Measurements from ENCODE around the gene DNAH14. TPM values are rescaled to one million over a fixed set of nuclear protein-coding genes. Genes with fewer than 3 reads are reported as not detected.

The DNAH14 gene
- total and polyA plus RNA-seq, 12 donors, result 7.6 to 25.3 (median 16.5) TPM

DNA sequence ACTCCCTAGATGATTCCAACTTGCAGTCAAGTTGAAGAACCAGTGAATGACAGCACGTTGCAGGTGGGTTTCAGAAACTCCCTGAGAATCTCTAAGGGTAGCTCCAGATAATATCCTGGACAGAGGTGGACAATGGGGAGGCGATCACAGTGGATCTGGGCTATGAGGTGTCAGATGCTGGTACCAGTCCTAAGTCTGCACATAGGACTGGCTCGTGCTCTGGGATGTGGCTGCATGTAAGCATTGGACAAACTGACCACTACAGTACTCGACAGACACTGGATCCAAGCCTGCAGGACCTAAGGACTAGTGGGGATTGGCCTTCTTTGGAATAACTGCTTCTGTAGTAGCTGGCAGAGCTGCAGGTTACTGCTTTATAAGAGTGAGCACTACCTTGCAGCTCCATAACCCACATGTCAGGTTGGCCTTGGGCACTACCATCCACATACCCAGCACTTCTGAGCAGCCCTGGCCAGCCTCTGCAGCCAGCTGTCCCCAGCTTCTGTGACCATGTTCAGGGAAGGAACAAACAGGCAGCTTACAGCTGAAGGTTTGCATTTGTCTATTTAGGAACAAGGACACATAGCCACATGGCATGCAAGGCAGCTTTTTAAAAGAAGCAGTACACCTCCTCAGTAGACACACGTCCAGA, 33.2 kb upstream of the DNAH14 start:
- H3K4me3 ChIP-seq, result no peak overlapping the region
- no peak for DNase-seq
- 87 to 93% (median 90%) methylated on average over 4 to 5 of the region's 5 CpGs for WGBS, 4 donors
- H3K4me1 ChIP-seq (replicated peaks in 1 of 2), result no peaks in the 10 kb centered on the region
- no peak overlapping the region for H3K27ac ChIP-seq
- intact Hi-C loops (cut with DNase I), result no loop called here
- TF ChIP-seq POLR2A (IDR thresholded peaks at IDR 0.05), result no peak
- TF ChIP-seq, protein P1, sequence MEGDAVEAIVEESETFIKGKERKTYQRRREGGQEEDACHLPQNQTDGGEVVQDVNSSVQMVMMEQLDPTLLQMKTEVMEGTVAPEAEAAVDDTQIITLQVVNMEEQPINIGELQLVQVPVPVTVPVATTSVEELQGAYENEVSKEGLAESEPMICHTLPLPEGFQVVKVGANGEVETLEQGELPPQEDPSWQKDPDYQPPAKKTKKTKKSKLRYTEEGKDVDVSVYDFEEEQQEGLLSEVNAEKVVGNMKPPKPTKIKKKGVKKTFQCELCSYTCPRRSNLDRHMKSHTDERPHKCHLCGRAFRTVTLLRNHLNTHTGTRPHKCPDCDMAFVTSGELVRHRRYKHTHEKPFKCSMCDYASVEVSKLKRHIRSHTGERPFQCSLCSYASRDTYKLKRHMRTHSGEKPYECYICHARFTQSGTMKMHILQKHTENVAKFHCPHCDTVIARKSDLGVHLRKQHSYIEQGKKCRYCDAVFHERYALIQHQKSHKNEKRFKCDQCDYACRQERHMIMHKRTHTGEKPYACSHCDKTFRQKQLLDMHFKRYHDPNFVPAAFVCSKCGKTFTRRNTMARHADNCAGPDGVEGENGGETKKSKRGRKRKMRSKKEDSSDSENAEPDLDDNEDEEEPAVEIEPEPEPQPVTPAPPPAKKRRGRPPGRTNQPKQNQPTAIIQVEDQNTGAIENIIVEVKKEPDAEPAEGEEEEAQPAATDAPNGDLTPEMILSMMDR (IDR thresholded peaks at IDR 0.05), result no peak
- H3K9me3 ChIP-seq (replicated peaks in 1 of 3), result no peaks in the 10 kb centered on the region
- H3K27me3 ChIP-seq, result no peaks in the 10 kb centered on the region
- H3K36me3 ChIP-seq (replicated peaks in 1 of 2), result no peaks in the 10 kb centered on the region

DNA sequence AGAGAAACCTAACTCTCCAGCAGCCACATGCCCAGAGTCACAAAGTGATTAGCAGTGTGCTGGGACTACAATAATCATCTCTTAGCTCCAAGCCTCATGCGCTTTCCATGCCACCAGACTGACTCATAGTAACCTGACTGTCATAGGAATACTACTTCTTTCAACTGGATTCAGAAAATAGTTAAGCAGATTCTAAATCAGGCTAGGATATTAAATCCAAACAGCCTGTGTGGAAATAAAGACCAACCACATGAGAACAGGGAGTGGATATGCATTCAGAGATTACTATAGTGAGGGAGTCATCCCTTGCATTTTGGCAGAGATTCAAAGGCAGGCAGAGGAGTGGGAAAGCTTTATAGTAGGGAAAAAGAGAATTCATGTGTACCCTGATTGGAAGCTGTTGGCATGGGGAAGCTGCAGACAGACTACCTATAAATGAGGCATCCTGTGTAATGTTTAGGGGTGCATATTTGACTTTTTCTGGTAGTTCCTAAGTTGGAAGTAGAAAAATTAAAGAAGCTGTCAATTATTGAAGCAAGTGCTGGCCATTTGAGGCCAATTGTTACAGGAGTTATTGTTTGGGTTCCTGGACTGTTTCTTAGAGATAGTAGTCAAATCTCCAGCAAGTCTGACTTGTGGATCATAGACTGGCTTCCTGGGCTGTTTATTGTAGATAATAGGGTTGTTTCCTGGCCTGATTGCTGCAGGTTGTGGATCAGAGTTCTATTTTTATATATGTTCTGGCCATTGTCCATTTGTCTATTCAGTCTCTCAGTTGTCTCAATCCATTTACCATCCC, 31.7 kb upstream of the DNAH14 start:
- Histone ChIP-seq H3K9me3 (replicated peaks in 1 of 3) (no peaks in the 10 kb centered on the region), H3K4me1 (replicated peaks in 1 of 2) (no peaks in the 10 kb centered on the region), H3K36me3 (replicated peaks in 1 of 2) (no peaks in the 10 kb centered on the region), H3K4me3 (no peak overlapping the region), H3K27me3 (no peaks in the 10 kb centered on the region), H3K27ac (no peak overlapping the region)
- TF ChIP-seq, protein P1 (IDR thresholded peaks at IDR 0.05), result no peak
- TF ChIP-seq POLR2A (IDR thresholded peaks at IDR 0.05), result no peak
- 69 to 100% (median 93%) methylated on average over 1 of the region's 1 CpG for WGBS, 4 donors
- intact Hi-C loops (cut with DNase I), result no loop called here
- no peak for DNase-seq

DNA sequence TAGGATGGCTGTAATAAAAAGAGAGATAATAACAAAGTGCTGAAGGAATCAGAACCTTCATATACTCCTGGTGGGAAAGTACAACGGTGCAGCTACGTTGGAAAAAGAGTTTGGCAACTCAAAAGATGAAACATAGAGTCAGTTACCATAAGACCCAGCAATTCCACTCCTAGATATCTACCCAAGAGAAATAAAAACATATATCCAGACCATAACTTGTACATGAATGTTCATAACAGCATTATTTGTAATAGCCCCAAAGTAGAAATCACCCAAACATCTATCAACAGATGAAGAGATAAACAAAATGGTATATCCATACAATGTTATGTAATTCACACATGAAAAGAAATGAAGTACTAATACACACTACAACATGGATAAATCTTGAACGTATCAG, 30.5 kb upstream of the DNAH14 start:
- TF ChIP-seq, protein P1 (IDR thresholded peaks at IDR 0.05), result no peak
- TF ChIP-seq POLR2A (IDR thresholded peaks at IDR 0.05), result no peak
- Histone ChIP-seq H3K4me1 (replicated peaks in 1 of 2) (no peaks in the 10 kb centered on the region), H3K9me3 (replicated peaks in 1 of 3) (no peaks in the 10 kb centered on the region), H3K36me3 (replicated peaks in 1 of 2) (no peaks in the 10 kb centered on the region), H3K27me3 (no peaks in the 10 kb centered on the region), H3K4me3 (no peak overlapping the region), H3K27ac (no peak overlapping the region)
- intact Hi-C loops (cut with DNase I), result no loop called here
- 86 to 89% (median 89%) methylated on average over 3 of the region's 3 CpGs for WGBS, 4 donors
- no peak for DNase-seq

DNA sequence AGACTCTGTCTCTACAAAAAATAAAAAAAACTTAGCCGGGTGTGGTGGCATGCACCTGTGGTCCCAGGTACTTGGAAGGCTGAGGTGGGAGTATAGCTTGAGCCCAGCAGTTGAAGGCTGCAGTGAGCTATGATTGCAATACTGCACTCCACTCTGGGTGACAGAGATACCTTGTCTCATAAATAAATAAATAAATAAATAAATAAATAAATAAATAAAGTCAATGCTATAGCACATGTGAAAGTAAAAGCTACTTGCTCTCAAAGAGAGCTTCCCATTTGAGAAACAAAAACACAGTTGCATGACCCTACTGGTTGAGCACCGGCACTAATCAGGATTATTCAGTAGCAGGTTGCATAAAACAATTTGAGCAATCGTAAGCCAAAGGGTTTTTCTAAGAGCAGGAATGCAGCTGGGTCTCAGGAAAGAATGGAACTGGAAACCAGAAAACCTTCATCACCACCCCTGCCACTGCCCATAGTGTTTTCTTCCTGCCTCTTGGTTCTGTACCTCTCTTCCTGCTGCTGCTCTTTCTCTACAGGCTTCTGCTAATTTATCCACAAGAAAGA, 29.3 kb upstream of the DNAH14 start:
- no peaks in the 10 kb centered on the region for H3K36me3 ChIP-seq (replicated peaks in 1 of 2)
- WGBS, 4 donors, result 77 to 83% (median 81%) methylated on average over 3 of the region's 3 CpGs
- H3K4me3 ChIP-seq, result no peak overlapping the region
- DNase-seq, result no peak
- no peaks in the 10 kb centered on the region for H3K4me1 ChIP-seq (replicated peaks in 1 of 2)
- no peaks in the 10 kb centered on the region for H3K9me3 ChIP-seq (replicated peaks in 1 of 3)
- H3K27ac ChIP-seq, result no peak overlapping the region
- no peaks in the 10 kb centered on the region for H3K27me3 ChIP-seq
- intact Hi-C loops (cut with DNase I), result no loop called here
- TF ChIP-seq, protein P1 (IDR thresholded peaks at IDR 0.05), result no peak
- TF ChIP-seq POLR2A (IDR thresholded peaks at IDR 0.05), result no peak

All from adrenal gland (tissue), 12 donors.